D341Med (cell line): Measurements from ENCODE around the gene CCN6.

ENCODE experiments used
- DNase-seq: peaks from one replicate; pipeline ENCODE4 v3.0.0; 2012; ENCODE audit warnings: low spot score

The CCN6 gene

DNA sequence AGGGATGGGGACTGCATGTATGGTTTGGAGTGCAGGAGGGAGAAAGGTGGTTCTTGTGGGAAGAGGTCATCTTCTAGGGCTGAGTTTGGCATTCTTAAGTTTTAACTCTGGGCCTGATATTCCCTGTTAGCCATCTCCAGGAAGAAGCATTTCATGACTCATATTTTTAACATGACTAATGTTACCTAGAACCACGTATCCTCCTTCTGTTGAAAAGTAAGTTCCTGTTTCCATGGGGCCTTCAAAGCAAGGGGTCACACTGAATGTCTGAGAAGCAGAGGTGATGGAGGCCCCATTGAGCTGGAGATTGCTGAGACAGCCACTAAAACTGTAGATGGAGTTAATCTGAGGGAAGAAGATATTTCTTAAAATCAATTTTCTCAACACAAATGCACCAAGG, 63.6 kb downstream of the CCN6 start:
- no peak for DNase-seq

DNA sequence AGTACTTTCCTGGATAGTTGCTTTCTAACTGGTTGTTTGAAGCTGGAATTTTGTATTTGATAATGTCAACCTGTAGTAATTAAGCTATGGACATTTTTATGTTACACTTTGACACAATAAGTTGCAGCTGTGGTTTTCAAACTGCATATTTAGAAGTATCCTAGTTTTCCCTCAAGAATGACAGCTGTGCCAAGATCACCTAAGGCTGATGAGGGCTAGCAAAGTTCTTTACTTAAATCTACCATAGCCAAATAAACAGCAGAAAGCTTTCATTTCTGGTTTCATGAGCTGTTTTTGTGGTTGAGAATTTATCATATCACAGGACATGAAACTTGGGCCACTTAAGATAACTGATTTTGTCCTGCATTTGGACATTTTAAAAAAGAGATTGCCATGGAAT, 64.1 kb downstream of the CCN6 start:
- DNase-seq, result no peak
